Ascending aorta (tissue), 2 donors: Measurements from ENCODE around the gene BCCIP. TPM values are rescaled to one million over a fixed set of nuclear protein-coding genes. Genes with fewer than 3 reads are reported as not detected.

Source experiments
- DNase-seq, 2 donors: peaks; one replicate each; pipeline ENCODE4 v3.0.0-alpha.2; 2019; ENCODE audit warnings: low spot score in 2 of 2
- H3K27ac ChIP-seq, 2 donors: fragments of 200-600 bp; sonication (generic); one replicate each; pipeline ENCODE4 v1.5.1; 2016 to 2017; ENCODE audit warnings: mild to moderate bottlenecking in 1 of 2
- H3K27me3 ChIP-seq: fragments of 200-600 bp; sonication (generic); one replicate; pipeline ENCODE4 v1.5.1; 2017
- H3K36me3 ChIP-seq, 2 donors: fragments of 200-600 bp; sonication (generic); one replicate each; pipeline ENCODE4 v1.5.1; 2016
- H3K4me1 ChIP-seq, 2 donors: fragments of 200-600 bp; sonication (generic); one replicate each; pipeline ENCODE4 v1.5.1; 2016 to 2017; ENCODE audit warnings: mild to moderate bottlenecking in 1 of 2
- H3K4me3 ChIP-seq, 2 donors: fragments of 200-600 bp; sonication (generic); one replicate each; pipeline ENCODE4 v1.5.1; 2016 to 2017; ENCODE audit warnings: mild to moderate bottlenecking in 1 of 2
- H3K9me3 ChIP-seq, 2 donors: fragments of 200-600 bp; sonication (generic); one replicate each; pipeline ENCODE4 v1.5.1; 2016
- CTCF ChIP-seq, 3 experiments: fragments of 200-600 bp in 2 of 3; fragments of 450-650 bp in 1 of 3; sonication (generic) in 2 of 3; IDR thresholded peaks; one replicate each; pipeline ENCODE4 v1.5.1; 2016 to 2019; ENCODE audit warnings: antibody characterized with exemption in 3 of 3, mild to moderate bottlenecking in 1 of 3, moderate library complexity in 1 of 3
- intact Hi-C: fragments of 100-400 bp; cut with DNase I; formaldehyde crosslinking; loops from one replicate; pipeline ENCODE4 v1.15.1; 2023
- total RNA-seq: library from RNA; depleted of rRNA; stranded (reverse); fragments of >200 nt; gene quantifications from one replicate; pipeline ENCODE4 v1.1.0, GENCODE V29; 2016

BCCIP gene
- total RNA-seq, 1 donor from 2014 or later: 4.7 TPM

- Histone ChIP-seq H3K27ac (no peak overlapping the region), H3K4me3 (no peak overlapping the region), H3K36me3 (peaks cover 29 to 54% of the 10 kb centered on the region in 2 donors), H3K9me3 (no peaks in the 10 kb centered on the region), H3K27me3 (no peaks in the 10 kb centered on the region), H3K4me1 (no peaks in the 10 kb centered on the region)
- TF ChIP-seq CTCF (IDR thresholded peaks at IDR 0.05): no peak
- intact Hi-C loops: no loop called here
- DNase-seq: no peak
These were observed 21.8 kb upstream of the BCCIP start for GRCh38 chr10:125801574-125801973.

GRCh38 chr10:125802131-125802530, 21.2 kb upstream of the BCCIP start:
- TF ChIP-seq CTCF (IDR thresholded peaks at IDR 0.05): no peak
- intact Hi-C loops: no loop called here
- no peak overlapping the region for H3K27ac ChIP-seq
- DNase-seq: no peak
- no peaks in the 10 kb centered on the region for H3K4me1 ChIP-seq
- H3K4me3 ChIP-seq: no peak overlapping the region
- H3K9me3 ChIP-seq: no peaks in the 10 kb centered on the region
- H3K27me3 ChIP-seq: no peaks in the 10 kb centered on the region
- H3K36me3 ChIP-seq: peaks cover 35 to 58% of the 10 kb centered on the region in 2 donors

GRCh38 chr10:125802739-125803138, 20.6 kb upstream of the BCCIP start:
- DNase-seq: no peak
- Histone ChIP-seq H3K36me3 (peaks cover 40 to 59% of the 10 kb centered on the region in 2 donors), H3K27me3 (no peaks in the 10 kb centered on the region), H3K27ac (no peak overlapping the region), H3K4me3 (no peak overlapping the region), H3K4me1 (no peaks in the 10 kb centered on the region), H3K9me3 (no peaks in the 10 kb centered on the region)
- intact Hi-C loops: no loop called here
- no peak for TF ChIP-seq CTCF (IDR thresholded peaks at IDR 0.05)

- no peak for DNase-seq
- Histone ChIP-seq H3K9me3 (no peaks in the 10 kb centered on the region), H3K36me3 (peaks cover 45 to 61% of the 10 kb centered on the region in 2 donors), H3K27ac (no peak overlapping the region), H3K4me1 (no peaks in the 10 kb centered on the region), H3K4me3 (no peak overlapping the region), H3K27me3 (no peaks in the 10 kb centered on the region)
- no peak for TF ChIP-seq CTCF (IDR thresholded peaks at IDR 0.05)
- intact Hi-C loops: no loop called here
These were observed 15.3 kb upstream of the BCCIP start for GRCh38 chr10:125808047-125808446.

- Histone ChIP-seq H3K27ac (no peak overlapping the region), H3K36me3 (peaks cover 35 to 63% of the 10 kb centered on the region in 2 donors), H3K4me3 (no peak overlapping the region), H3K9me3 (no peaks in the 10 kb centered on the region), H3K27me3 (no peaks in the 10 kb centered on the region), H3K4me1 (no peaks in the 10 kb centered on the region)
- intact Hi-C loops: no loop called here
- no peak for DNase-seq
- TF ChIP-seq CTCF (IDR thresholded peaks at IDR 0.05): no peak
These were observed 12.1 kb upstream of the BCCIP start for GRCh38 chr10:125811251-125811650.

GRCh38 chr10:125812128-125812750, 11.1 kb upstream of the BCCIP start:
- intact Hi-C loops: no loop called here
- no peak for TF ChIP-seq CTCF (IDR thresholded peaks at IDR 0.05)
- no peak for DNase-seq
- Histone ChIP-seq H3K9me3 (no peaks in the 10 kb centered on the region), H3K4me3 (no peak overlapping the region), H3K36me3 (peaks cover 26 to 53% of the 10 kb centered on the region in 2 donors), H3K27me3 (no peaks in the 10 kb centered on the region), H3K27ac (no peak overlapping the region), H3K4me1 (no peaks in the 10 kb centered on the region)
